HG03139 (cell line): ENCODE data around the gene NUP210L.

ENCODE experiments used
- ATAC-seq: cut with Tn5 transposase; IDR thresholded peaks from one replicate; pipeline ENCODE4 v1.9.1; 2021; ENCODE audit not compliant: unreplicated experiment

NUP210L gene

DNA sequence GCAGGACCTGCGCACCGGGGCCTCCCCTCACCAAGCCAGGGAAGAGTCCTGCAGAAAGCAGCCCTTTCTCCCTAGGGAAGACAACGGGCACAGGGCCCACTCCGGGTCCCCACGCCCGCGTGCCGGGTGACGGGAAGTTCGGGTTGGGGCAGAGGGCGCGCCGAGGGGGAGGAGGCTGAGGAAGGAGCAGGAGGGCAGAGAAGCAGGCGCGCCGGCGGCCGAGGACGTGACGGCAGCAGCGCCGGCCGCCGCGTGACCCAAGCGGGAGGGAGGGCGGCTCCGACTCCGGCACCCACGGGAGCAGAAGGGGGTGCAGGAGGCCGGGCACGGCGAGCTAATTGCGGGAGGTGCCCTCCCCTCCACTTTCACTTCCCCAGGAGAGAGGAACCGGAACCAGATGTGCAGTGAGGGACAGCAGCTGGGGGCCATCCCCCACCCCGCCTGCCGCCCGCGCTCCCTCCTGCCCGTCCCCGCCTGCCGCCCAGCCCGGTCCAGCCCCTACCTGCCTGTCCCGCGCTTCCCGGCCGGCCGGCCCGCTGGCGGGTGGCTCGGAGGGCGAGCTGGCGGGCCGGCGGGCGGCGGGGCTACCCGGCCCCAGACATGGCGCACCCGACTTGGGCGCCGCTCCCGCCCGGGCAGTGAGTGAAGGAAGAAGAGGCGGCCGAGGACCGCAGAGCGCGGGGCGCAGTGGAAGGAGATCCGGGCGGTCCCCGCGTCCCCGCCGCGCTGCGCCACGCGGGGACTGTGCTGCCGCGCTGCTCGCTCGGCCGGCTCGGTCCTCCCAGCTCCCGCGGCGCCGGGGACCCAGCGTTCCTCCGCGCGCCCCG is 208.9 kb downstream of the NUP210L start:
- peak; percentile 52 for ATAC-seq

GRCh38 chr1:153945131-153945794 is 209.6 kb downstream of the NUP210L start:
- no peak for ATAC-seq

GRCh38 chr1:153944827-153945117 is 210.1 kb downstream of the NUP210L start:
- no peak for ATAC-seq

DNA sequence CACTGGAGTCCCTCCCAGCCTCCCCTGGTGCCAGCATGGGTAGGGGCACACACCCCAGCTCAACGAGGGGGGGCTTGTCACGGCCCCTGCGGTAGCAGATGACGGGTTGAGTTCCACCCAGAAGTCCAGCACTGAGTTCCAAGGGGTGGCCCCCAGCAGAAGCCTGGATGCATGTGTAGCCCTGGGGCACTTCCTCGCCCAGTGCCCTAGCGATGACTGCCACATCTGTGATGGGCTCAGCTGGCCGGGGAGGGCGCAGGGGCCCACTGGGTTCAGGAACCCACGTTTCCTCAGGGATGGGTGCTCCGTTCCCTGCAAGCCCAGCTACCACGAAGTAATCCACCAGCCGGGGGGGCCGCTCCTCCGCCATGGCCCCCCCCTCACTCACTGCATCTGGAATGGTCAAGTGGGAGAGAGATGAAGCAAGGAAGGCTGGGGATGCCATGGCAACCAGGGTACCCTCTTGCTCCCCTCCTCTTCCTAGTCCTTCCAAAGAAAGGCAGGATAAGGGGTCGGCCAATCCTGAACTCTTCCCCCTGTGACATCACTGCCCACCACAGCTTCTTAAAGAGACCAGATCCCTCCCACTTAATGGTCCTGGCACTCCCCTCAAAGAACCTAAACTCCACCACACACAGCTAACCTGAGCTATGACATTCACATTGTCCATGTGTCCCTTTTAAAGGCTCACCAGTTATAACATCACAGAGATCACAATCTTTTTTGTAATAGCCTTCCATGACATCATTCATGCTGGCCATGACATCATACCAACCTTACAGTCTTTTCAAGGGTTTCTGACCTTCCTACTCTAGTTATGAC is 210.7 kb downstream of the NUP210L start:
- ATAC-seq, result no peak

- no peak for ATAC-seq
Measured at GRCh38 chr1:153942766-153943549, 211.9 kb downstream of the NUP210L start.
